Neural progenitor cell (in vitro differentiated cells): ENCODE measurements around the gene NAPB.

Experiments
- CTCF ChIP-seq: fragments of 200-600 bp; sonication (generic); IDR thresholded peaks from 2 replicates; pipeline ENCODE4 v1.5.1; 2017; ENCODE audit warnings: antibody characterized with exemption, mild to moderate bottlenecking
- EZH2 ChIP-seq: fragments of 200-600 bp; sonication (generic); IDR thresholded peaks from 2 replicates; pipeline ENCODE4 v1.6.1; 2017; ENCODE audit warnings: antibody characterized with exemption, mild to moderate bottlenecking, moderate library complexity
- EZH2phosphoT487 ChIP-seq: fragments of 200-600 bp; sonication (generic); IDR thresholded peaks from 2 replicates; pipeline ENCODE4 v1.6.1; 2017; ENCODE audit warnings: antibody characterized with exemption

- TF ChIP-seq CTCF (no peak), EZH2phosphoT487 (no peak), EZH2 (no peak)
Measured at GRCh38 chr20:23374441-23374840, 46.8 kb downstream of the NAPB start.
